NOMO-1 (cell line): ENCODE results near the gene PPARD.
"Not testable (repeated sequence)": the region's sequence is repeated elsewhere in the genome, so short reads cannot be mapped to it uniquely, and the experiment has no call there.

Source experiments
- DNase-seq, 2 experiments: peaks; one replicate each; lab custom pipeline; 2025; ENCODE audit not compliant: unreplicated experiment in 2 of 2; lab: John Stamatoyannopoulos, UW

PPARD gene

GRCh38 chr6:35435074-35435837 is 92.9 kb downstream of the PPARD start:
- no peak for DNase-seq

GRCh38 chr6:35436071-35436857 is 93.9 kb downstream of the PPARD start:
- no peak for DNase-seq

- not testable (repeated sequence) for DNase-seq
Measured at GRCh38 chr6:35438378-35439065, 96.2 kb downstream of the PPARD start.

GRCh38 chr6:35439308-35439707 is 97.0 kb downstream of the PPARD start:
- DNase-seq = no peak

GRCh38 chr6:35441205-35441604 is 98.8 kb downstream of the PPARD start:
- no peak for DNase-seq

- no peak for DNase-seq
Measured at GRCh38 chr6:35441642-35442041, 99.3 kb downstream of the PPARD start.

- no peak for DNase-seq
Measured at GRCh38 chr6:35442693-35443092, 100.3 kb downstream of the PPARD start.

GRCh38 chr6:35443341-35444030 is 101.1 kb downstream of the PPARD start:
- no peak for DNase-seq

- DNase-seq = no peak
Measured at GRCh38 chr6:35445691-35446090, 103.3 kb downstream of the PPARD start.

- DNase-seq = no peak
Measured at GRCh38 chr6:35448191-35448590, 105.8 kb downstream of the PPARD start.

GRCh38 chr6:35449287-35449881 is 107.0 kb downstream of the PPARD start:
- peak; percentile 81 to 85 for DNase-seq

GRCh38 chr6:35451354-35452182 is 109.2 kb downstream of the PPARD start:
- DNase-seq = no peak

- peak; percentile 80 to 91 for DNase-seq
Measured at GRCh38 chr6:35452183-35453090, 110.1 kb downstream of the PPARD start, which contains the start of gene FANCE. FANCE (plus strand) TSS chr6:35452338; CDS start chr6:35452546, 208 bp downstream.

- no peak for DNase-seq
Measured at GRCh38 chr6:35453236-35453635, 110.9 kb downstream of the PPARD start.

GRCh38 chr6:35454391-35455110 is 112.2 kb downstream of the PPARD start:
- no peak for DNase-seq

- no peak for DNase-seq
Measured at GRCh38 chr6:35457907-35458306, 115.5 kb downstream of the PPARD start.

- DNase-seq = no peak
Measured at GRCh38 chr6:35461270-35461669, 118.9 kb downstream of the PPARD start.

- no peak for DNase-seq
Measured at GRCh38 chr6:35463292-35463691, 120.9 kb downstream of the PPARD start.
